ENCODE data around the gene GPC6.

GRCh38 chr13:93343097-93343496 is 116.5 kb downstream of the GPC6 start:
- TF ChIP-seq, protein P1, sequence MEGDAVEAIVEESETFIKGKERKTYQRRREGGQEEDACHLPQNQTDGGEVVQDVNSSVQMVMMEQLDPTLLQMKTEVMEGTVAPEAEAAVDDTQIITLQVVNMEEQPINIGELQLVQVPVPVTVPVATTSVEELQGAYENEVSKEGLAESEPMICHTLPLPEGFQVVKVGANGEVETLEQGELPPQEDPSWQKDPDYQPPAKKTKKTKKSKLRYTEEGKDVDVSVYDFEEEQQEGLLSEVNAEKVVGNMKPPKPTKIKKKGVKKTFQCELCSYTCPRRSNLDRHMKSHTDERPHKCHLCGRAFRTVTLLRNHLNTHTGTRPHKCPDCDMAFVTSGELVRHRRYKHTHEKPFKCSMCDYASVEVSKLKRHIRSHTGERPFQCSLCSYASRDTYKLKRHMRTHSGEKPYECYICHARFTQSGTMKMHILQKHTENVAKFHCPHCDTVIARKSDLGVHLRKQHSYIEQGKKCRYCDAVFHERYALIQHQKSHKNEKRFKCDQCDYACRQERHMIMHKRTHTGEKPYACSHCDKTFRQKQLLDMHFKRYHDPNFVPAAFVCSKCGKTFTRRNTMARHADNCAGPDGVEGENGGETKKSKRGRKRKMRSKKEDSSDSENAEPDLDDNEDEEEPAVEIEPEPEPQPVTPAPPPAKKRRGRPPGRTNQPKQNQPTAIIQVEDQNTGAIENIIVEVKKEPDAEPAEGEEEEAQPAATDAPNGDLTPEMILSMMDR (conservative IDR thresholded peaks at IDR 0.05), result no peak
- TF ChIP-seq ZFX (IDR thresholded peaks at IDR 0.05), result no peak
